Astrocyte (in vitro differentiated cells and primary cell): ENCODE measurements around the gene HES2. TPM values are rescaled to one million over a fixed set of nuclear protein-coding genes. Genes with fewer than 3 reads are reported as not detected.
A peak's percentile ranks its signal among the peaks of the same experiment; 100 is the strongest.

ENCODE experiments used
- DNase-seq: peaks from one replicate; pipeline ENCODE4 v3.0.0-alpha.2; 2010; ENCODE audit warnings: low read depth
- FAIRE-seq: peaks from 2 replicates; lab custom pipeline; 2011; peaks lifted over from hg19 to GRCh38; lab: Jason Lieb, UNC
- H2AFZ ChIP-seq: 2 replicates; pipeline ENCODE4 v1.6.0; 2012; ENCODE audit warnings: low read depth, low read length, inconsistent platforms
- H3K27ac ChIP-seq: 2 replicates; pipeline ENCODE4 v1.5.1; 2011; ENCODE audit warnings: low read depth, low read length, inconsistent platforms
- H3K27me3 ChIP-seq: 2 replicates; pipeline ENCODE4 v1.6.0; 2011; ENCODE audit warnings: low read length, inconsistent platforms; ENCODE audit not compliant: insufficient read depth
- H3K36me3 ChIP-seq: 2 replicates; pipeline ENCODE4 v1.5.1; 2011; ENCODE audit warnings: low read length, inconsistent platforms; ENCODE audit not compliant: insufficient read depth
- H3K4me1 ChIP-seq: 2 replicates; pipeline ENCODE4 v1.5.1; 2011; ENCODE audit warnings: low read length, inconsistent platforms; ENCODE audit not compliant: insufficient read depth
- H3K4me2 ChIP-seq: 2 replicates; pipeline ENCODE4 v1.6.0; 2012; ENCODE audit warnings: low read length, inconsistent platforms
- H3K4me3 ChIP-seq: 2 replicates; pipeline ENCODE4 v1.5.1; 2011; ENCODE audit warnings: low read depth, mild to moderate bottlenecking, low read length, inconsistent platforms; ENCODE audit not compliant: insufficient read depth
- H3K79me2 ChIP-seq: 2 replicates; pipeline ENCODE4 v1.6.0; 2012; ENCODE audit warnings: mild to moderate bottlenecking, low read length, inconsistent platforms; ENCODE audit not compliant: insufficient read depth
- H3K9ac ChIP-seq: 2 replicates; pipeline ENCODE4 v1.6.0; 2012; ENCODE audit warnings: mild to moderate bottlenecking, low read length, inconsistent platforms
- H3K9me3 ChIP-seq: 2 replicates; pipeline ENCODE4 v1.5.1; 2012; ENCODE audit warnings: low read depth, mild to moderate bottlenecking, low read length, inconsistent platforms; ENCODE audit not compliant: insufficient read depth
- H4K20me1 ChIP-seq: 2 replicates; pipeline ENCODE4 v1.6.0; 2012; ENCODE audit warnings: low read length, inconsistent platforms; ENCODE audit not compliant: insufficient read depth
- H3K27ac Mint-ChIP-seq: one replicate; pipeline ENCODE4 v1.8.0; 2021; ENCODE audit warnings: mild to moderate bottlenecking, mixed read lengths; ENCODE audit not compliant: unreplicated experiment
- H3K27me3 Mint-ChIP-seq: one replicate; pipeline ENCODE4 v1.8.0; 2021; ENCODE audit warnings: low read depth, mixed read lengths; ENCODE audit not compliant: unreplicated experiment
- H3K36me3 Mint-ChIP-seq: one replicate; pipeline ENCODE4 v1.8.0; 2021; ENCODE audit warnings: low read depth, mixed read lengths; ENCODE audit not compliant: unreplicated experiment
- H3K4me1 Mint-ChIP-seq: one replicate; pipeline ENCODE4 v1.8.0; 2021; ENCODE audit warnings: low read depth, mixed read lengths; ENCODE audit not compliant: unreplicated experiment
- H3K4me3 Mint-ChIP-seq: one replicate; pipeline ENCODE4 v1.8.0; 2021; ENCODE audit warnings: mild to moderate bottlenecking, moderate library complexity, mixed read lengths; ENCODE audit not compliant: unreplicated experiment
- H3K9me3 Mint-ChIP-seq: one replicate; pipeline ENCODE4 v1.8.0; 2021; ENCODE audit warnings: mild to moderate bottlenecking, mixed read lengths; ENCODE audit not compliant: unreplicated experiment
- EZH2 ChIP-seq: IDR thresholded peaks from 2 replicates; pipeline ENCODE4 v1.6.1; 2012; ENCODE audit warnings: mild to moderate bottlenecking, low read length, inconsistent platforms; ENCODE audit not compliant: insufficient read depth
- total RNA-seq: library from RNA; stranded (reverse); gene quantifications from 2 replicates; pipeline ENCODE4 v1.2.1, GENCODE V29; 2021
- TF ChIP-seq, protein P1 (sequence below): IDR thresholded peaks from 2 replicates; pipeline ENCODE4 v1.5.1; 2011; ENCODE audit warnings: low read depth, mild to moderate bottlenecking, inconsistent platforms, low read length, moderate library complexity; ENCODE audit not compliant: insufficient read depth

HES2 gene
- total RNA-seq, 1 donor from 2014 or later: 3.0 TPM

GRCh38 chr1:6450005-6450450 is 30.3 kb upstream of the HES2 start:
- no peak overlapping the region for H3K4me3 Mint-ChIP-seq
- Histone ChIP-seq H4K20me1 (no peaks in the 10 kb centered on the region), H3K9me3 (no peaks in the 10 kb centered on the region), H3K4me1 (no peaks in the 10 kb centered on the region), H3K9ac (no peak overlapping the region), H3K4me2 (no peak overlapping the region), H3K27me3 (peaks cover 36% of the 10 kb centered on the region), H2AFZ (no peak overlapping the region), H3K4me3 (no peak overlapping the region), H3K27ac (no peak overlapping the region), H3K79me2 (no peaks in the 10 kb centered on the region), H3K36me3 (no peaks in the 10 kb centered on the region)
- no peaks in the 10 kb centered on the region for H3K36me3 Mint-ChIP-seq
- TF ChIP-seq, protein P1, sequence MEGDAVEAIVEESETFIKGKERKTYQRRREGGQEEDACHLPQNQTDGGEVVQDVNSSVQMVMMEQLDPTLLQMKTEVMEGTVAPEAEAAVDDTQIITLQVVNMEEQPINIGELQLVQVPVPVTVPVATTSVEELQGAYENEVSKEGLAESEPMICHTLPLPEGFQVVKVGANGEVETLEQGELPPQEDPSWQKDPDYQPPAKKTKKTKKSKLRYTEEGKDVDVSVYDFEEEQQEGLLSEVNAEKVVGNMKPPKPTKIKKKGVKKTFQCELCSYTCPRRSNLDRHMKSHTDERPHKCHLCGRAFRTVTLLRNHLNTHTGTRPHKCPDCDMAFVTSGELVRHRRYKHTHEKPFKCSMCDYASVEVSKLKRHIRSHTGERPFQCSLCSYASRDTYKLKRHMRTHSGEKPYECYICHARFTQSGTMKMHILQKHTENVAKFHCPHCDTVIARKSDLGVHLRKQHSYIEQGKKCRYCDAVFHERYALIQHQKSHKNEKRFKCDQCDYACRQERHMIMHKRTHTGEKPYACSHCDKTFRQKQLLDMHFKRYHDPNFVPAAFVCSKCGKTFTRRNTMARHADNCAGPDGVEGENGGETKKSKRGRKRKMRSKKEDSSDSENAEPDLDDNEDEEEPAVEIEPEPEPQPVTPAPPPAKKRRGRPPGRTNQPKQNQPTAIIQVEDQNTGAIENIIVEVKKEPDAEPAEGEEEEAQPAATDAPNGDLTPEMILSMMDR: no peak
- no peak for TF ChIP-seq EZH2
- DNase-seq (no peak), FAIRE-seq (no peak)
- H3K27me3 Mint-ChIP-seq: peaks cover 33% of the 10 kb centered on the region
- H3K27ac Mint-ChIP-seq: no peak overlapping the region
- H3K4me1 Mint-ChIP-seq: no peaks in the 10 kb centered on the region
- H3K9me3 Mint-ChIP-seq: peaks cover 2% of the 10 kb centered on the region

- H3K4me1 ChIP-seq: no peaks in the 10 kb centered on the region
- Mint-ChIP-seq H3K36me3 (peaks cover 4% of the 10 kb centered on the region), H3K27me3 (peaks cover 42% of the 10 kb centered on the region), H3K4me1 (no peaks in the 10 kb centered on the region), H3K27ac (no peak overlapping the region), H3K9me3 (peaks cover 2% of the 10 kb centered on the region), H3K4me3 (no peak overlapping the region)
- H4K20me1 ChIP-seq: no peaks in the 10 kb centered on the region
- H2AFZ ChIP-seq: no peak overlapping the region
- no peaks in the 10 kb centered on the region for H3K36me3 ChIP-seq
- no peak for FAIRE-seq
- no peaks in the 10 kb centered on the region for H3K9me3 ChIP-seq
- no peak for DNase-seq
- H3K79me2 ChIP-seq: no peaks in the 10 kb centered on the region
- no peak overlapping the region for H3K9ac ChIP-seq
- H3K4me2 ChIP-seq: peak overlapping the region; percentile 11
- H3K27ac ChIP-seq: no peak overlapping the region
- peaks cover 31% of the 10 kb centered on the region for H3K27me3 ChIP-seq
- no peak overlapping the region for H3K4me3 ChIP-seq
- TF ChIP-seq, protein P1: no peak
- no peak for TF ChIP-seq EZH2
These were observed 29.3 kb upstream of the HES2 start for GRCh38 chr1:6448749-6449631.
